HG03571 (cell line): ENCODE results near the gene BOLA2.
A peak's percentile ranks its signal among the peaks of the same experiment; 100 is the strongest.
"Not testable (repeated sequence)": the region's sequence is repeated elsewhere in the genome, so short reads cannot be mapped to it uniquely, and the experiment has no call there.

Experiments
- ATAC-seq: cut with Tn5 transposase; IDR thresholded peaks from one replicate; pipeline ENCODE4 v1.9.1; 2021; ENCODE audit not compliant: unreplicated experiment

The BOLA2 gene

GRCh38 chr16:29454269-29454668 is at the start of gene BOLA2, which contains the start of gene SLX1B:
Gene BOLA2, minus strand, starts transcription at chr16:29454351. Its CDS starts 98 bp downstream, at chr16:29454253.
Gene SLX1B, plus strand, starts transcription at chr16:29454533.
- peak; percentile 81 for ATAC-seq

GRCh38 chr16:29482276-29482675 is 28.1 kb upstream of the BOLA2 start:
- ATAC-seq, result not testable (repeated sequence)

GRCh38 chr16:29472065-29472464 is 17.9 kb upstream of the BOLA2 start:
- ATAC-seq, result not testable (repeated sequence)

- ATAC-seq, result not testable (repeated sequence)
These were observed 15.5 kb upstream of the BOLA2 start for GRCh38 chr16:29469660-29470059.

- not testable (repeated sequence) for ATAC-seq
These were observed 13.7 kb upstream of the BOLA2 start for GRCh38 chr16:29467654-29468366.

GRCh38 chr16:29466904-29467303 is 12.8 kb upstream of the BOLA2 start:
- not testable (repeated sequence) for ATAC-seq

GRCh38 chr16:29465985-29466824 is 12.1 kb upstream of the BOLA2 start:
- ATAC-seq, result not testable (repeated sequence)

GRCh38 chr16:29460647-29461030 is 6.5 kb upstream of the BOLA2 start:
- ATAC-seq, result not testable (repeated sequence)

- ATAC-seq, result not testable (repeated sequence)
These were observed 5.8 kb upstream of the BOLA2 start, which contains the start of gene SULT1A4 for GRCh38 chr16:29459706-29460646. Gene SULT1A4, plus strand, starts transcription at chr16:29459913. Its CDS starts 1,473 bp downstream, at chr16:29461386.

- not testable (repeated sequence) for ATAC-seq
These were observed 3.5 kb upstream of the BOLA2 start for GRCh38 chr16:29457660-29458059.

GRCh38 chr16:29454828-29455227 is 677 bp upstream of the BOLA2 start:
- ATAC-seq, result peak; percentile 43

GRCh38 chr16:29453754-29454153 is 397 bp downstream of the BOLA2 start:
- peak; percentile 6 for ATAC-seq

GRCh38 chr16:29425390-29425789 is 28.8 kb downstream of the BOLA2 start:
- not testable (repeated sequence) for ATAC-seq

GRCh38 chr16:29423587-29423986 is 30.6 kb downstream of the BOLA2 start:
- not testable (repeated sequence) for ATAC-seq

GRCh38 chr16:29405249-29405648 is 48.9 kb downstream of the BOLA2 start:
- not testable (repeated sequence) for ATAC-seq
